ENCODE measurements around the gene CACFD1. TPM values are rescaled to one million over a fixed set of nuclear protein-coding genes. Genes with fewer than 3 reads are reported as not detected.
A peak's percentile ranks its signal among the peaks of the same experiment; 100 is the strongest.

Gene CACFD1
- total and polyA plus RNA-seq, 9 of the 15 experiments (the other 6 are each of a cell fraction or from before 2014, with no cell fraction given) = 0.11 to 1.4 (median 1.1) TPM; not detected in 2

GRCh38 chr9:133463234-133463863 lies 3.6 kb downstream of the CACFD1 start (continued):
- TF ChIP-seq CTCFL (IDR thresholded peaks at IDR 0.05; ENCODE audit: borderline replicate concordance, insufficient read depth, low read depth, low read length, poor library complexity, severe bottlenecking) (peak; percentile 82), ZNF354B (CRISPR knock-in tag; IDR thresholded peaks at IDR 0.05) (no peak)

GRCh38 chr9:133463864-133464615 lies 4.3 kb downstream of the CACFD1 start:
- Histone ChIP-seq H3K79me2 (ENCODE audit: control insufficient read depth, insufficient read depth, low read length) (no peaks in the 10 kb centered on the region), H3K27me3 (ENCODE audit: control insufficient read depth in 2 of 2, insufficient read depth in 2 of 2, low read length in 2 of 2) (peaks cover 23 to 72% of the 10 kb centered on the region in 2 experiments; a peak in 4 of 5 replicates), H3K9me3 (replicated peaks; ENCODE audit: control insufficient read depth, insufficient read depth, low read depth, low read length) (no peaks in the 10 kb centered on the region), H2AFZ (ENCODE audit: low read depth, low read length) (no peak overlapping the region), H4K20me1 (replicated peaks; ENCODE audit: control insufficient read depth, insufficient read depth, low read length) (peaks cover 29% of the 10 kb centered on the region), H3K4me2 (ENCODE audit: insufficient read depth, low read length) (no peak overlapping the region), H3K27ac (ENCODE audit: extremely low read depth, low read depth, low read length) (no peak overlapping the region), H3K4me3 (no peak overlapping the region), H3K9me1 (ENCODE audit: control insufficient read depth, insufficient read depth, low read length) (no peaks in the 10 kb centered on the region), H3K9ac (ENCODE audit: insufficient read depth in 1 of 2, low read depth in 2 of 2, low read length in 2 of 2) (no peak overlapping the region), H3K4me1 (replicated peaks in 1 of 2; ENCODE audit: control insufficient read depth in 2 of 2, insufficient read depth in 2 of 2, low read length in 2 of 2) (peaks cover 1 to 41% of the 10 kb centered on the region in 2 experiments; a peak in 3 of 5 replicates), H3K36me3 (ENCODE audit: control insufficient read depth, insufficient read depth, low read length) (no peaks in the 10 kb centered on the region)
- WGBS (ENCODE audit: insufficient coverage, low coverage, missing lambda C conversion rate) = 11% methylated on average over 24 of the region's 24 CpGs
- DNase-seq (ENCODE audit: extremely low read depth in 1 of 4, low spot score in 3 of 4) (peak in 1 of 4 experiments; percentile 29), FAIRE-seq (no peak), ATAC-seq (no peak)
- intact Hi-C loops (cut with micrococcal nuclease) = no loop called here
- in situ Hi-C loops (cut with MboI) = no loop called here
- ChIA-PET POLR2A (no interaction called here), CTCF (ENCODE audit: low intra/inter-chr PET ratio) (no interaction called here)
- no TSS peak for BruUV-seq (replicated peaks)
- no peak for TF ChIP-seq HOXB6 (CRISPR knock-in tag; IDR thresholded peaks at IDR 0.05; ENCODE audit: borderline replicate concordance)
- no peak for TF ChIP-seq DNMT1 (IDR thresholded peaks at IDR 0.05)
- TF ChIP-seq, protein P1, sequence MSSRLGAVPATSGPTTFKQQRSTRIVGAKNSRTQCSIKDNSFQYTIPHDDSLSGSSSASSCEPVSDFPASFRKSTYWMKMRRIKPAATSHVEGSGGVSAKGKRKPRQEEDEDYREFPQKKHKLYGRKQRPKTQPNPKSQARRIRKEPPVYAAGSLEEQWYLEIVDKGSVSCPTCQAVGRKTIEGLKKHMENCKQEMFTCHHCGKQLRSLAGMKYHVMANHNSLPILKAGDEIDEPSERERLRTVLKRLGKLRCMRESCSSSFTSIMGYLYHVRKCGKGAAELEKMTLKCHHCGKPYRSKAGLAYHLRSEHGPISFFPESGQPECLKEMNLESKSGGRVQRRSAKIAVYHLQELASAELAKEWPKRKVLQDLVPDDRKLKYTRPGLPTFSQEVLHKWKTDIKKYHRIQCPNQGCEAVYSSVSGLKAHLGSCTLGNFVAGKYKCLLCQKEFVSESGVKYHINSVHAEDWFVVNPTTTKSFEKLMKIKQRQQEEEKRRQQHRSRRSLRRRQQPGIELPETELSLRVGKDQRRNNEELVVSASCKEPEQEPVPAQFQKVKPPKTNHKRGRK (tag; IDR thresholded peaks at IDR 0.05) = no peak
- 0 out of 2 replicates have a peak, but pooled peaks have one; percentile 13 for TF ChIP-seq EGR1 (conservative IDR thresholded peaks at IDR 0.05)
- TF ChIP-seq DACH1 (IDR thresholded peaks at IDR 0.05; ENCODE audit: partially characterized antibody) = no peak
- peak; percentile 44; the same call in 1 of the 2 replicates for TF ChIP-seq BHLHE40 (IDR thresholded peaks at IDR 0.05; ENCODE audit: low read length)
- TF ChIP-seq SUPT5H (IDR thresholded peaks at IDR 0.05) = no peak
- TF ChIP-seq ZNF592 (IDR thresholded peaks at IDR 0.05) = no peak
- TF ChIP-seq SLC30A9 (CRISPR knock-in tag; IDR thresholded peaks at IDR 0.05) = no peak
- no peak for TF ChIP-seq ATF7 (IDR thresholded peaks at IDR 0.05)
